ENCODE measurements around the gene FAM89A. TPM values are rescaled to one million over a fixed set of nuclear protein-coding genes. Genes with fewer than 3 reads are reported as not detected.
"Not testable (repeated sequence)": the region's sequence is repeated elsewhere in the genome, so short reads cannot be mapped to it uniquely, and the experiment has no call there.

Gene FAM89A
- total and polyA plus RNA-seq, 2 donors (not counting 1 experiment from before 2014, with no cell fraction given): 6.8 to 12.0 TPM

DNA sequence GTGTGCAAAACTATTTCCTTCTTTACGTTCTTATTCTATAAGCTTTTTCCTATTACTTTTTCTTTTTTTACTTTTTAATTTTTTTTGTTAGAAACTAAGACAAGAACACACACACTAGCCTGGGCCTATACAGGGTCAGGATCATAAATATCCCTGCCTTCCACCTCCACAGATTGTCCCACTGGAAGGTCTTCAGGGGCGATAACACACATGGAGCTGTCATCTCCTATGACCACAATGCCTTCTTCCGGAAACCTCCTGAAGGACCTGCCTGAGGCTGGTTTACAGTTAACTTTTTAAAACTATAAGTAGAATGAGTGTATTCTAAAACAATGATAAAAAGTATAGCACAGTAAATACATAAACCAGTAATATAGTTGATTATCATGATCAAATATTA lies 10.3 kb upstream of the FAM89A start:
- H3K79me2 ChIP-seq (ENCODE audit: control insufficient read depth, insufficient read depth, low read length): no peaks in the 10 kb centered on the region
- no peaks in the 10 kb centered on the region for H4K20me1 ChIP-seq (ENCODE audit: control insufficient read depth, extremely low read depth, insufficient read depth, low read length)
- no peak overlapping the region for H3K4me2 ChIP-seq (ENCODE audit: extremely low read depth, insufficient read depth, low read length)
- H3K27me3 ChIP-seq (ENCODE audit: control insufficient read depth, insufficient read depth, low read length): peaks cover 8% of the 10 kb centered on the region
- H2AFZ ChIP-seq (ENCODE audit: low read length): no peak overlapping the region
- no peak overlapping the region for H3K4me3 ChIP-seq (replicated peaks in 1 of 4; ENCODE audit: control extremely low read depth in 1 of 4, insufficient read depth in 1 of 4, low read depth in 3 of 4, low read length in 4 of 4)
- TF ChIP-seq EZH2 (IDR thresholded peaks at IDR 0.05; ENCODE audit: low read length, missing control alignments): no peak
- TF ChIP-seq, protein P1, sequence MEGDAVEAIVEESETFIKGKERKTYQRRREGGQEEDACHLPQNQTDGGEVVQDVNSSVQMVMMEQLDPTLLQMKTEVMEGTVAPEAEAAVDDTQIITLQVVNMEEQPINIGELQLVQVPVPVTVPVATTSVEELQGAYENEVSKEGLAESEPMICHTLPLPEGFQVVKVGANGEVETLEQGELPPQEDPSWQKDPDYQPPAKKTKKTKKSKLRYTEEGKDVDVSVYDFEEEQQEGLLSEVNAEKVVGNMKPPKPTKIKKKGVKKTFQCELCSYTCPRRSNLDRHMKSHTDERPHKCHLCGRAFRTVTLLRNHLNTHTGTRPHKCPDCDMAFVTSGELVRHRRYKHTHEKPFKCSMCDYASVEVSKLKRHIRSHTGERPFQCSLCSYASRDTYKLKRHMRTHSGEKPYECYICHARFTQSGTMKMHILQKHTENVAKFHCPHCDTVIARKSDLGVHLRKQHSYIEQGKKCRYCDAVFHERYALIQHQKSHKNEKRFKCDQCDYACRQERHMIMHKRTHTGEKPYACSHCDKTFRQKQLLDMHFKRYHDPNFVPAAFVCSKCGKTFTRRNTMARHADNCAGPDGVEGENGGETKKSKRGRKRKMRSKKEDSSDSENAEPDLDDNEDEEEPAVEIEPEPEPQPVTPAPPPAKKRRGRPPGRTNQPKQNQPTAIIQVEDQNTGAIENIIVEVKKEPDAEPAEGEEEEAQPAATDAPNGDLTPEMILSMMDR (conservative IDR thresholded peaks at IDR 0.05 in 1 of 2, IDR thresholded peaks at IDR 0.05 in 1 of 2; ENCODE audit: low read depth in 1 of 2, low read length in 2 of 2): no peak
- H3K36me3 ChIP-seq (ENCODE audit: control insufficient read depth, insufficient read depth, low read length): no peaks in the 10 kb centered on the region
- no peak overlapping the region for H3K9ac ChIP-seq (ENCODE audit: insufficient read depth, low read length)
- H3K27ac ChIP-seq (ENCODE audit: insufficient read depth, low read length): no peak overlapping the region
- no peak for DNase-seq (ENCODE audit: low read depth in 2 of 2)
- H3K4me1 ChIP-seq (ENCODE audit: control insufficient read depth, extremely low read depth, insufficient read depth, low read length): peaks cover 4% of the 10 kb centered on the region
- H3K9me3 ChIP-seq (ENCODE audit: control insufficient read depth, insufficient read depth, low read depth, low read length): no peaks in the 10 kb centered on the region

DNA sequence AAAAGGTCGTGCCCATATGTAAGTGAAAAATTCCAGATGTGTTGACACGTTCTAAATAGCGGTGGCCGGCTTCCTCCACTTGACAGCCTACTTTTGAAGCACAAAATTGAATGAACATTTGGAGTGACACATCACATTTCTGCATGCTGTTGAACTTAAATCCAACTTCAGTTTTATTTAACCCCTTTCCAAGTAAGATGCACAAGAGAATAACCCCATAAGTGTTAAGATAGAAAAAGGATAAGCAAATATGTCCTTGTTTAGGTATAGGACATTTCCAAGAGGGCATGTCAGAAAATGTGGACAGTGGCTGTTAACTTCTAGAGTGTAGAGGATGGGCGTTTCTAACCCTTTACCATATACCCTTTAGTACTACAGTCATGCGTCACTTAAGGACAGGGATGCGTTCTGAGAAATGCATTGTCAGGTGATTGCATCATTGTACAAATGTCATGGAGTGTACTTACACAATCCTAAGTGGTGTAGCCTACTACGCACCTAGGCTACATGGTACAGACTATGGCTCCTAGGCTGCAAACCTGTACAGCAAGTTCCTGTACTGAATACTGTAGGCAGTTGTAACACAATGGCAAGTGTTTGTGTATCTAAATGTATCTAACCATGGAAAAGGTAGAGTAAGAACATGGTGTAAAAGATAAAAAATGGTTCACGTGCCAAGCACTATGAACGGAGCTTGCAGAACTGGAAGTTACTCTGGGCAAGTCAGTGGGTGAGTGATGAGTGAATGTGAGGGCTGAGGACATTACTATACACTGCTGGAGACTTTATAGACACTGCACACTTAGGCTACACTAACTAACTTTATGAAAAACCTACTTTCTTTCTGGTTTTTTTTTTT lies 9.3 kb upstream of the FAM89A start:
- Histone ChIP-seq H3K9ac (ENCODE audit: insufficient read depth, low read length) (no peak overlapping the region), H3K4me2 (ENCODE audit: extremely low read depth, insufficient read depth, low read length) (no peak overlapping the region), H3K27ac (ENCODE audit: insufficient read depth, low read length) (no peak overlapping the region), H3K4me1 (ENCODE audit: control insufficient read depth, extremely low read depth, insufficient read depth, low read length) (peaks cover 4% of the 10 kb centered on the region), H3K36me3 (ENCODE audit: control insufficient read depth, insufficient read depth, low read length) (no peaks in the 10 kb centered on the region), H3K9me3 (ENCODE audit: control insufficient read depth, insufficient read depth, low read depth, low read length) (no peaks in the 10 kb centered on the region), H3K4me3 (replicated peaks in 1 of 4; ENCODE audit: control extremely low read depth in 1 of 4, insufficient read depth in 1 of 4, low read depth in 3 of 4, low read length in 4 of 4) (no peak overlapping the region), H4K20me1 (ENCODE audit: control insufficient read depth, extremely low read depth, insufficient read depth, low read length) (no peaks in the 10 kb centered on the region), H2AFZ (ENCODE audit: low read length) (no peak overlapping the region), H3K79me2 (ENCODE audit: control insufficient read depth, insufficient read depth, low read length) (no peaks in the 10 kb centered on the region), H3K27me3 (ENCODE audit: control insufficient read depth, insufficient read depth, low read length) (peaks cover 10% of the 10 kb centered on the region)
- DNase-seq (ENCODE audit: low read depth in 2 of 2): no peak
- TF ChIP-seq, protein P1 (conservative IDR thresholded peaks at IDR 0.05 in 1 of 2, IDR thresholded peaks at IDR 0.05 in 1 of 2; ENCODE audit: low read depth in 1 of 2, low read length in 2 of 2): no peak
- TF ChIP-seq EZH2 (IDR thresholded peaks at IDR 0.05; ENCODE audit: low read length, missing control alignments): no peak

DNA sequence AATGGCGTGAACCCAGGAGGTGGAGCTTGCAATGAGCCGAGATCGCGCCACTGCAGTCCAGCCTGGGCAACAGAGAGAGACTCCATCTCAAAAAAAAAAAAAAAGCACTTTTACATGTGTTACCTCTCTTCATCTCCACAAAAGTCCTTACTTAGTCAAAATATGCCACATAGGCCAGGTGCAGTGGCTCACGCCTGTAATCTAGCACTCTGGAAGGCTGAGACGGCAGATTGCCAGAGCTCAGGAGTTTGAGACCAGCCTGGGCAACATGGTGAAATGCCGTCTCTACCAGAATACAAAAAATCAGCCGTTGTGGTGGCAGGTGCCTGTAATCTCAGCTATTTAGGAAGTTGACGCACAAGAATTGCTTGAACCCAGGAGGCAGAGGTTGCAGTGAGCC lies 8.4 kb upstream of the FAM89A start:
- H3K36me3 ChIP-seq (ENCODE audit: control insufficient read depth, insufficient read depth, low read length); H3K27ac ChIP-seq (ENCODE audit: insufficient read depth, low read length); H3K9me3 ChIP-seq (ENCODE audit: control insufficient read depth, insufficient read depth, low read depth, low read length); H3K4me2 ChIP-seq (ENCODE audit: extremely low read depth, insufficient read depth, low read length); DNase-seq (ENCODE audit: low read depth in 2 of 2); H3K4me1 ChIP-seq (ENCODE audit: control insufficient read depth, extremely low read depth, insufficient read depth, low read length); H3K27me3 ChIP-seq (ENCODE audit: control insufficient read depth, insufficient read depth, low read length); H3K79me2 ChIP-seq (ENCODE audit: control insufficient read depth, insufficient read depth, low read length); H3K4me3 ChIP-seq (replicated peaks in 1 of 4; ENCODE audit: control extremely low read depth in 1 of 4, insufficient read depth in 1 of 4, low read depth in 3 of 4, low read length in 4 of 4); H4K20me1 ChIP-seq (ENCODE audit: control insufficient read depth, extremely low read depth, insufficient read depth, low read length); H2AFZ ChIP-seq (ENCODE audit: low read length); H3K9ac ChIP-seq (ENCODE audit: insufficient read depth, low read length): not testable (repeated sequence)

DNA sequence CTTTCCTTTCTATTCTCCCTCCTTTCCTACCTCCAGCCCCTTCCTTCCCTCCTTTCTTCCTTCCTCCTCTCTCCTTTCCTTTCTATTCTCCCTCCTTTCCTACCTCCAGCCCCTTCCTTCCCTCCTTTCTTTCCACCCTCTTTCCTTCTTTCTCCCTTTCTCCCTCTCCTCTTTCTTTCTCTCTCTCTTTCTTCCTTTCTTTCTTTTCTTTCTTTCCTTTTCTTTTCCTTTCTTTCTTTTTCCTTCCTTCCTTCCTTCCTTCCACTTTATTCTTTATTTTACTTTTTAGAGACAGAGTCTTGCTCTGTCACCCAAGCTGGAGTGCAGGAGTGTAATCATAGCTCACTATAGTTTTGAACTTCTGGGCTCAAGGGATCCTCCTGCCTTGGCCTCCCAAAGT lies 7.5 kb upstream of the FAM89A start:
- not testable (repeated sequence) for H3K4me1 ChIP-seq (ENCODE audit: control insufficient read depth, extremely low read depth, insufficient read depth, low read length); H3K27ac ChIP-seq (ENCODE audit: insufficient read depth, low read length); H3K9me3 ChIP-seq (ENCODE audit: control insufficient read depth, insufficient read depth, low read depth, low read length); H2AFZ ChIP-seq (ENCODE audit: low read length); H3K27me3 ChIP-seq (ENCODE audit: control insufficient read depth, insufficient read depth, low read length); H3K36me3 ChIP-seq (ENCODE audit: control insufficient read depth, insufficient read depth, low read length); H4K20me1 ChIP-seq (ENCODE audit: control insufficient read depth, extremely low read depth, insufficient read depth, low read length); H3K4me2 ChIP-seq (ENCODE audit: extremely low read depth, insufficient read depth, low read length); H3K79me2 ChIP-seq (ENCODE audit: control insufficient read depth, insufficient read depth, low read length); DNase-seq (ENCODE audit: low read depth in 2 of 2); H3K9ac ChIP-seq (ENCODE audit: insufficient read depth, low read length); H3K4me3 ChIP-seq (replicated peaks in 1 of 4; ENCODE audit: control extremely low read depth in 1 of 4, insufficient read depth in 1 of 4, low read depth in 3 of 4, low read length in 4 of 4)

Measured in fibroblast of lung (primary cell).